Osteocyte (in vitro differentiated cells): ENCODE measurements around the gene SPOCK3. TPM values are rescaled to one million over a fixed set of nuclear protein-coding genes. Genes with fewer than 3 reads are reported as not detected.
"Not testable (repeated sequence)": the region's sequence is repeated elsewhere in the genome, so short reads cannot be mapped to it uniquely, and the experiment has no call there.

Source experiments
- DNase-seq: peaks from one replicate; pipeline ENCODE4 v3.0.0; 2021; ENCODE audit warnings: mixed read lengths; ENCODE audit not compliant: unreplicated experiment; ENCODE audit errors: extremely low spot score
- H3K27ac Mint-ChIP-seq: one replicate; pipeline ENCODE4 v1.8.0; 2021; ENCODE audit warnings: mild to moderate bottlenecking, mixed read lengths; ENCODE audit not compliant: unreplicated experiment
- H3K27me3 Mint-ChIP-seq: one replicate; pipeline ENCODE4 v1.8.0; 2021; ENCODE audit warnings: mixed read lengths; ENCODE audit not compliant: unreplicated experiment
- H3K36me3 Mint-ChIP-seq: one replicate; pipeline ENCODE4 v1.8.0; 2021; ENCODE audit warnings: mixed read lengths; ENCODE audit not compliant: unreplicated experiment
- H3K4me1 Mint-ChIP-seq: one replicate; pipeline ENCODE4 v1.8.0; 2021; ENCODE audit warnings: mixed read lengths; ENCODE audit not compliant: unreplicated experiment
- H3K4me3 Mint-ChIP-seq: one replicate; pipeline ENCODE4 v1.8.0; 2021; ENCODE audit warnings: mild to moderate bottlenecking, moderate library complexity, mixed read lengths; ENCODE audit not compliant: unreplicated experiment
- H3K9me3 Mint-ChIP-seq: one replicate; pipeline ENCODE4 v1.8.0; 2021; ENCODE audit warnings: mixed read lengths; ENCODE audit not compliant: unreplicated experiment
- total RNA-seq: library from RNA; stranded (reverse); gene quantifications from 2 replicates; pipeline ENCODE4 v1.2.1, GENCODE V29; 2021
- TF ChIP-seq, protein P1 (sequence below): fragments of 200-600 bp; sonication (generic); IDR thresholded peaks from 2 replicates; pipeline ENCODE4 v1.5.0; 2021; ENCODE audit warnings: antibody characterized with exemption, mild to moderate bottlenecking, moderate library complexity

Gene SPOCK3
- total RNA-seq, 1 donor from 2014 or later, result not detected

- no peaks in the 10 kb centered on the region for H3K4me1 Mint-ChIP-seq
- peaks cover 6% of the 10 kb centered on the region for H3K9me3 Mint-ChIP-seq
- no peak for DNase-seq
- no peak overlapping the region for H3K27ac Mint-ChIP-seq
- no peak overlapping the region for H3K4me3 Mint-ChIP-seq
- no peaks in the 10 kb centered on the region for H3K36me3 Mint-ChIP-seq
- H3K27me3 Mint-ChIP-seq, result no peaks in the 10 kb centered on the region
- TF ChIP-seq, protein P1, sequence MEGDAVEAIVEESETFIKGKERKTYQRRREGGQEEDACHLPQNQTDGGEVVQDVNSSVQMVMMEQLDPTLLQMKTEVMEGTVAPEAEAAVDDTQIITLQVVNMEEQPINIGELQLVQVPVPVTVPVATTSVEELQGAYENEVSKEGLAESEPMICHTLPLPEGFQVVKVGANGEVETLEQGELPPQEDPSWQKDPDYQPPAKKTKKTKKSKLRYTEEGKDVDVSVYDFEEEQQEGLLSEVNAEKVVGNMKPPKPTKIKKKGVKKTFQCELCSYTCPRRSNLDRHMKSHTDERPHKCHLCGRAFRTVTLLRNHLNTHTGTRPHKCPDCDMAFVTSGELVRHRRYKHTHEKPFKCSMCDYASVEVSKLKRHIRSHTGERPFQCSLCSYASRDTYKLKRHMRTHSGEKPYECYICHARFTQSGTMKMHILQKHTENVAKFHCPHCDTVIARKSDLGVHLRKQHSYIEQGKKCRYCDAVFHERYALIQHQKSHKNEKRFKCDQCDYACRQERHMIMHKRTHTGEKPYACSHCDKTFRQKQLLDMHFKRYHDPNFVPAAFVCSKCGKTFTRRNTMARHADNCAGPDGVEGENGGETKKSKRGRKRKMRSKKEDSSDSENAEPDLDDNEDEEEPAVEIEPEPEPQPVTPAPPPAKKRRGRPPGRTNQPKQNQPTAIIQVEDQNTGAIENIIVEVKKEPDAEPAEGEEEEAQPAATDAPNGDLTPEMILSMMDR, result no peak
These were observed 509.9 kb downstream of the SPOCK3 start for GRCh38 chr4:166724369-166724768.

GRCh38 chr4:166723532-166724140 lies 510.7 kb downstream of the SPOCK3 start:
- H3K27ac Mint-ChIP-seq, result no peak overlapping the region
- H3K36me3 Mint-ChIP-seq, result no peaks in the 10 kb centered on the region
- no peaks in the 10 kb centered on the region for H3K4me1 Mint-ChIP-seq
- no peaks in the 10 kb centered on the region for H3K27me3 Mint-ChIP-seq
- no peak overlapping the region for H3K4me3 Mint-ChIP-seq
- H3K9me3 Mint-ChIP-seq, result peaks cover 7% of the 10 kb centered on the region
- TF ChIP-seq, protein P1, result no peak
- no peak for DNase-seq

DNA sequence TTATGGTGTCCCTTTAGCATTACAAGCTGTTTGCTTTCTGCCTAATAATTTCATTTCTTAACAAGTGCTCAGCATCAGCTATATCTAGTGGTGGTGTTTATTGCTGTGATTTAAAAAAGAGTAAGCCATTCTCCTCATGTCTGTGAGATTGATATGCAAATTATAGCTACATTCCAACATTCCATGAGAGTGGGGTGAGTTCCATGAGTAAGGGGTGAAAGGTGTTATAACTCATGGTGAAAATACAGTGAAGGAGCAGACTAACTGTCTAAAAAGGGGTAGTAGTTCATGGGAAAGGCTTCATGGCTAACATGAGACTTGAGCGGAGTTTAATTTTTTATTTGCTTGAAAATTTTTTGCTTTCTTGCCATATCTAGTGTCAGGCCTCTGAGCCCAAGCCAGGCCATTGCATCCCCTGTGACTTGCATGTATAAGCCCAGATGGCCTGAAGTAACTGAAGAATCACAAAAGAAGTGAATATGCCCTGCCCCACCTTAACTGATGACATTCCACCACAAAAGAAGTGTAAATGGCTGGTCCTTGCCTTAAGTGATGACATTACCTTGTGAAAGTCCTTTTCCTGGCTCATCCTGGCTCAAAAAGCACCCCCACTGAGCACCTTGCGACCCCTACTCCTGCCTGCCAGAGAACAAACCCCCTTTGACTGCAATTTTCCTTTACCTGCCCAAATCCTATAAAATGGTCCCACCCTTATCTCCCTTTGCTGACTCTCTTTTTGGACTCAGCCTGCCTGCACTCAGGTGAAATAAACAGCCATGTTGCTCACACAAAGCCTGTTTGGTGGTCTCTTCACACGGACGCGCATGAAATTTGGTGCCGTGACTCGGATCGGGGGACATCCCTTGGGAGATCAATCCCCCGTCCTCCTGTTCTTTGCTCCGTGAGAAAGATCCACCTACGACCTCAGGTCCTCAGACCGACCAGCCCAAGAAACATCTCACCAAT lies 518.3 kb downstream of the SPOCK3 start:
- H3K4me1 Mint-ChIP-seq, H3K27ac Mint-ChIP-seq: not testable (repeated sequence)
- H3K9me3 Mint-ChIP-seq, result peaks cover 18% of the 10 kb centered on the region

DNA sequence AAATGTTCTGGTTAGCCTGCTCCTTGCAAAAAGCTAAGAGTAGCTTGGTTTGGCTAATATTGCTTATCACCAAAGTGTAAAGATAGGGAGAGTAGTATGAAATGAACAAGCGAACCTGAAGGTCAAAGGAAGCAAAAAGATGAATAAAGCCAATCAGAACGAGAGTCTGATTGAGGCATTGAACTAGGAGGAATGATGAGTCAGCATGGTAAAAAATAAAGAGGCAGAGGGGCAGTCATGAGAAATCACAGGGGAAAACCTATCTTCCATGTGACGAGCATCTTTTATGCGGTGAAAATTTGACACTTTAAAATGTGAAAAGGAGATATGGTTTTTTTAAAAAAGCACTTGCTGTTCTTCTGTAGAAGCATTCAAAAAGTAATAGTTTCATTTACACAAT lies 533.7 kb downstream of the SPOCK3 start:
- TF ChIP-seq, protein P1, result no peak
- Mint-ChIP-seq H3K4me1 (no peaks in the 10 kb centered on the region), H3K36me3 (no peaks in the 10 kb centered on the region), H3K27ac (no peak overlapping the region), H3K9me3 (peaks cover 11% of the 10 kb centered on the region), H3K4me3 (no peak overlapping the region), H3K27me3 (no peaks in the 10 kb centered on the region)
- no peak for DNase-seq

More for the DNA sequence above, 518.3 kb downstream of the SPOCK3 start:
- not testable (repeated sequence) for DNase-seq, H3K36me3 Mint-ChIP-seq, H3K4me3 Mint-ChIP-seq, H3K27me3 Mint-ChIP-seq

- TF ChIP-seq, protein P1, result no peak
These were observed 545.5 kb downstream of the SPOCK3 start for GRCh38 chr4:166688835-166689234.

More at GRCh38 chr4:166688835-166689234, 545.5 kb downstream of the SPOCK3 start:
- no peak overlapping the region for H3K27ac Mint-ChIP-seq
- H3K27me3 Mint-ChIP-seq, result peaks cover 11% of the 10 kb centered on the region
- H3K9me3 Mint-ChIP-seq, result no peaks in the 10 kb centered on the region
- no peak for DNase-seq
- H3K4me1 Mint-ChIP-seq, result no peaks in the 10 kb centered on the region
- no peak overlapping the region for H3K4me3 Mint-ChIP-seq
- no peaks in the 10 kb centered on the region for H3K36me3 Mint-ChIP-seq
